ACC112 (cell line): Measurements from ENCODE around the gene PPM1E.

Experiments used
- H2AFZ ChIP-seq: fragments of 200-600 bp; sonication (generic); one replicate; pipeline ENCODE4 v1.6.0; 2017; ENCODE audit warnings: antibody characterized with exemption, low read length; ENCODE audit not compliant: unreplicated experiment
- H3K27ac ChIP-seq: fragments of 200-600 bp; sonication (generic); 2 replicates; pipeline ENCODE4 v1.5.1; 2014; ENCODE audit warnings: low read depth, mild to moderate bottlenecking, antibody characterized with exemption, low read length, moderate library complexity
- H3K27me3 ChIP-seq: fragments of 200-600 bp; sonication (generic); 2 replicates; pipeline ENCODE4 v1.6.1; 2014; ENCODE audit warnings: mild to moderate bottlenecking, antibody characterized with exemption, low read length, moderate library complexity, mixed read lengths; ENCODE audit not compliant: insufficient read depth
- H3K36me3 ChIP-seq: fragments of 200-600 bp; sonication (generic); 2 replicates; pipeline ENCODE4 v1.6.1; 2016; ENCODE audit warnings: mild to moderate bottlenecking, antibody characterized with exemption, low read length, moderate library complexity, mixed read lengths; ENCODE audit not compliant: insufficient read depth
- H3K4me1 ChIP-seq: fragments of 200-600 bp; sonication (generic); one replicate; pipeline ENCODE4 v1.6.1; 2016; ENCODE audit warnings: low read length, mixed read lengths; ENCODE audit not compliant: insufficient read depth, unreplicated experiment, control insufficient read depth
- H3K4me3 ChIP-seq: fragments of 200-600 bp; sonication (generic); 2 replicates; pipeline ENCODE4 v1.5.1; 2014; ENCODE audit warnings: mild to moderate bottlenecking, low read depth, low read length
- H3K79me2 ChIP-seq: fragments of 200-600 bp; sonication (generic); one replicate; pipeline ENCODE4 v1.6.0; 2016; ENCODE audit warnings: low read length; ENCODE audit not compliant: control insufficient read depth, unreplicated experiment, insufficient read depth

Gene PPM1E

GRCh38 chr17:58808609-58809563 lies 53.2 kb downstream of the PPM1E start:
- Histone ChIP-seq H3K36me3 (no peaks in the 10 kb centered on the region), H3K27ac (no peak overlapping the region), H2AFZ (no peak overlapping the region), H3K4me1 (no peaks in the 10 kb centered on the region), H3K4me3 (no peak overlapping the region), H3K27me3 (no peaks in the 10 kb centered on the region), H3K79me2 (no peaks in the 10 kb centered on the region)

DNA sequence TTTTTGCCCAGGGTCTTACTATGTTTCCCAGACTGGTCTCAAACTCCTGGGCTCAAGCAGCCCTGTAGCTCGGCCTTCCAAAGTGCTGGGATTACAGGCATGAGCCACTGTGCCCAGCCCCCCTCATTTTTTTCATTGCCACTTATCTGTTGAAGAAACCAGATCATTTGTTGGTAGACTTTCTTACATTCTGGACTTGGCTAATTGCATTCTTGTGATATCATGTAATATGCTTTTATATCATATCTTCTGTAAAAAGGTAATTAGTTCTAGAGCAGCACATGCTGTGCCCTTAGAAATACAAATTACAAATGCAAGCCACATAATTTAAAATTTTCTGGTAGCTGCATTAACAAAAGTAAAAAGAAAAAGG lies 53.9 kb downstream of the PPM1E start:
- Histone ChIP-seq H3K27ac (no peak overlapping the region), H3K36me3 (no peaks in the 10 kb centered on the region), H3K27me3 (no peaks in the 10 kb centered on the region), H3K4me3 (no peak overlapping the region), H3K4me1 (no peaks in the 10 kb centered on the region), H2AFZ (no peak overlapping the region), H3K79me2 (no peaks in the 10 kb centered on the region)

DNA sequence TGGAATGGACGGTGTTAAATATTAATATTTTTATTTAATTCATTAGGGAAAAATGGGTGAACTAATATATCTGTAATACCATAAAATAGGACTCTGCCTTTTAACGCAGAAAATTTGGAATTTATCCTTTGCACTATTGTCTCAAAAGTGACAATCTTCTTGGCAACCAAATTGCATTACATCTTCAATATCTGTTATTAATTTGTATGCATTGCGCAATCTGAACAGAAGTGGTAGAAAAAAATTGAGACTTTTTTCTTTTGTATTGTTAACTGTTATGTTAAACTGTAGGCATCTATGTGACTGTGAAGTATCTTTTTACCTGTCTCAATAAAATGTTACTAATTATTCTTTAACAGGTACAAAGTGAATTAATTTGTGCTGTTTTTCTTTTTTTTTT lies 55.6 kb downstream of the PPM1E start:
- Histone ChIP-seq H3K4me1 (no peaks in the 10 kb centered on the region), H3K4me3 (no peak overlapping the region)

GRCh38 chr17:58813712-58814111 lies 58.1 kb downstream of the PPM1E start:
- Histone ChIP-seq H3K36me3 (no peaks in the 10 kb centered on the region), H3K79me2 (no peaks in the 10 kb centered on the region), H2AFZ (no peak overlapping the region), H3K4me1 (no peaks in the 10 kb centered on the region), H3K4me3 (no peak overlapping the region), H3K27me3 (no peaks in the 10 kb centered on the region), H3K27ac (no peak overlapping the region)

More for the DNA sequence above, 55.6 kb downstream of the PPM1E start:
- no peaks in the 10 kb centered on the region for H3K36me3 ChIP-seq
- no peak overlapping the region for H3K27ac ChIP-seq
- no peak overlapping the region for H2AFZ ChIP-seq
- H3K27me3 ChIP-seq: no peaks in the 10 kb centered on the region
- H3K79me2 ChIP-seq: no peaks in the 10 kb centered on the region

DNA sequence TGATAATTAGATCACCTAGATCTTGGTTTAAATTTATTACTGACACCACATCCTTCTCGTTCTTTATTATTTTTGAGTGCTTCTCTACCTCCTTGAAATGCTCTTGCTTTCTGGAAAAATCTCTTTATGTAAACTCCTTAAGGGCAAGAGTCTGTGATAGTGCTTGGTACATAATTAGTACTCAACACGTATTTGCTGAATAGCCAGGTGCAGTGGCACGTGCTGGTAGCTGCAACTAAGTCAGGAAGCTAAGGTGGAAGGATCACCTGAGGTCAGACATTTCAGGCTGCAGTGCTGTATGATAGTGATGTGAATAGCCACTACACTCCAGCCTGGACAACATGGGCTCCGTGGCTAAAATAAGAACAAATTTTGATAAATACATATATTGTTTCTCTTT lies 63.0 kb downstream of the PPM1E start:
- H3K27me3 ChIP-seq: no peaks in the 10 kb centered on the region
- no peak overlapping the region for H2AFZ ChIP-seq
- H3K36me3 ChIP-seq: no peaks in the 10 kb centered on the region
- no peaks in the 10 kb centered on the region for H3K4me1 ChIP-seq
- no peak overlapping the region for H3K4me3 ChIP-seq
- H3K79me2 ChIP-seq: no peaks in the 10 kb centered on the region
- H3K27ac ChIP-seq: no peak overlapping the region

DNA sequence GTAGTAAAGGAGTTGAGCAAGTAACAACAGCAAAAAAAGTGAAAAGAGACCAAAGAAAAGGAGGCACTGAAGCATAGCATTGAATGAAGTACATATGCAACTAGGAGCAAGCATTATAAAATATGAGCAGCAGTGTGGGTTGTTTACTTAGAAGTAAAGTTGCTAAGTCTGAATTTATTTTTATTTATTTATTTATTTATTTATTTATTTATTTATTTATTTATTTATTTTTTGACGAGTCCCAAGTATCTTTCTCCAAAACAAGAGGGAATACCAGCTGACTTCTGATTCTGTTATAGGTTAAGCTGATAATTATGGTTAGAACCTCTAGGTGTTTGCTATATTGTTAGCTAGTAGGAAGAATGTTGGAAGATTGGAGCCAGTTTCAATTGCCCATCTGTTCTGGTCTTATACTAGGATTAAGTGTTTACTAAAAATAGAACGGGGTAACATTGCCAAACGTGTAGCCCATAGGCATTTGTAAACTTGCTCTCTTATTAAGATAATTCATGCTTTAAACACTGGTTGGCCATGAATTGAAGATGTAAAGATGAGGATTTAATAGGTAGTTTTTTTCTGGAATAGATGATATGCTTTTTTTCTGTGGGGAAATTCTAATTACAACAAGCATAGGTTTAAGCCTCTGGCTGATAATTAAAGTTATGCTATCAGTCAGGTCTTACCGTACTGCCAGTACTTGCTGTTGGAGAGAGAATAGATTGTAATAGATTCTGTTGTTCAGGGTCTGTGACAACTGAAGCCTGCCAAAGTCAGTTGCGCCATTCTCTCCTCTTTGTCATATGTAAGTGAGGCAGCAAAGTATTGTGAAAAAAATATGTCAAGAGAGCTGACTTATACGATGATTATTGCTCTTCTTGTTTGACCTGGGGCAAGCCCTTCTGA lies 66.7 kb downstream of the PPM1E start:
- Histone ChIP-seq H3K4me3 (no peak overlapping the region), H2AFZ (no peak overlapping the region), H3K4me1 (no peaks in the 10 kb centered on the region), H3K36me3 (no peaks in the 10 kb centered on the region), H3K27me3 (no peaks in the 10 kb centered on the region), H3K79me2 (no peaks in the 10 kb centered on the region), H3K27ac (no peak overlapping the region)

DNA sequence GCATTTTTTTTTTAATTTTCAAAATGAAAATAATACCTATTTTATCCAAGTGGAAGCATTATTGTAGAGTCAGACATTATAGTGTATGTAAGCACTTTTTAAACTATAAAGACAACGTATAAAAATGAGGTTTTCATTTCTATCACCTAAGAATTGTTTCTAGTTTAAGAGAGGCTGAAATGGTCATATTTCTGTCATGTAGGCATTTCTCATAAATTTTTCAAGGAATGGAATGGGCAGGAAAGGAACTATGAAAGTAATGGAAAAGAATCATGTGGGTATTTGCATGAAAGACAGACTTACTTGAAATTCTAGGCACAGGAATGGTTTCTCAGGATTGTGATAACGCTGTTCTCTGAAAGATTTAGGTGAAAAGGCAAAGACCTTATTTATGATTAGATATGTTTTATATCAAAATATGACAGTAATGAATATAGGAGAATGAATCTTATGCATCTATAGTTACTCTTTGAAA lies 67.4 kb downstream of the PPM1E start:
- no peaks in the 10 kb centered on the region for H3K79me2 ChIP-seq
- H3K27ac ChIP-seq: no peak overlapping the region
- no peaks in the 10 kb centered on the region for H3K4me1 ChIP-seq
- no peak overlapping the region for H2AFZ ChIP-seq
- H3K27me3 ChIP-seq: no peaks in the 10 kb centered on the region
- H3K36me3 ChIP-seq: no peaks in the 10 kb centered on the region
- H3K4me3 ChIP-seq: no peak overlapping the region

- Histone ChIP-seq H2AFZ (no peak overlapping the region), H3K27me3 (no peaks in the 10 kb centered on the region), H3K36me3 (no peaks in the 10 kb centered on the region), H3K79me2 (no peaks in the 10 kb centered on the region), H3K27ac (no peak overlapping the region), H3K4me3 (no peak overlapping the region), H3K4me1 (no peaks in the 10 kb centered on the region)
Observed at GRCh38 chr17:58829172-58829637, 73.6 kb downstream of the PPM1E start.

DNA sequence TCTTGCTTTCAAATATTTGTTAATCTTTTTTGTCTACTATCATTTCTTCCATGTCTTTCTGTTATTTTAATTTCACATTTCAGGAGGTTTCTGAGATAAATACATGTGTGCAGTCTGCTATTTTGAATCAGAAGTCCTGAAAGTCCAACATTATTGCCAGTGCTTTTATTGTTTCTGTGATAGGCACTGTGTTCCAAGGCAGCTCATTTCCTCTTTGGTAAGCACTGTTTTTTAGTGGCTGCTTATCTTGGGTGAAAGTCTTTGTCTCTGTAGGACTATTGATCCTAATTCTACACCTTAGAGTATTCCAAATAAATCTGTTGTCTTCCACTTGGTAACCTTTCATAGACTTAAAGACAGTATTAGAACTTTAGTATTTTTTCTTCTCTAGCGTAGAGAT lies 76.1 kb downstream of the PPM1E start:
- H2AFZ ChIP-seq: no peak overlapping the region
- no peaks in the 10 kb centered on the region for H3K4me1 ChIP-seq
- H3K36me3 ChIP-seq: no peaks in the 10 kb centered on the region
- H3K79me2 ChIP-seq: no peaks in the 10 kb centered on the region
- no peak overlapping the region for H3K4me3 ChIP-seq
- H3K27ac ChIP-seq: no peak overlapping the region
- H3K27me3 ChIP-seq: no peaks in the 10 kb centered on the region

DNA sequence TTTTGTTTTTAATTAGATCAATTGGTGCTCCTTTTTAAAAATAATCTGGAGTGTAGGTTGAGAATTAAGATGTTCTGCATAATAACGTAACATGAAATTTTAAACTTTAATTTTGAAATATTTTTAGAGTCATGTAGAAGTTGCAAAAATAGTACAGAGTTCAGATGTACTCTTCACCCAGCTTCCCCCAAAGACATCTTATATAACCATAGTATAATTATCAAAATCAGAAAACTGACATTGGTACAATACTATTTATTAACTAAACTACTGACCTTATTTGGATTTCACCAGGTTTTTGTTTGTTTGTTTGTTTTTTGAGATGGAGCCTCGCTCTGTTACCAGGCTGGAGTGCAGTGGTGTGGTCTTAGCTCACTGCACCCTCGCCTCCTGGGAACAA lies 76.9 kb downstream of the PPM1E start:
- Histone ChIP-seq H3K4me1 (no peaks in the 10 kb centered on the region), H2AFZ (no peak overlapping the region), H3K4me3 (no peak overlapping the region), H3K27me3 (no peaks in the 10 kb centered on the region), H3K79me2 (no peaks in the 10 kb centered on the region), H3K36me3 (no peaks in the 10 kb centered on the region), H3K27ac (no peak overlapping the region)
